Heart right ventricle (tissue), 16 donors: ENCODE measurements around the gene CREBRF. TPM values are rescaled to one million over a fixed set of nuclear protein-coding genes. Genes with fewer than 3 reads are reported as not detected.

ENCODE experiments used
- ATAC-seq, 8 donors: fragments of 200-7000 bp; cut with Tn5 transposase; one replicate each; pipeline ENCODE4 v1.9.1; 2020; ENCODE audit warnings: mild to moderate bottlenecking in 8 of 8, moderate library complexity in 8 of 8, moderate number of reproducible peaks in 1 of 8
- DNase-seq, 2 donors: peaks; one replicate each; pipeline ENCODE4 v3.0.0-alpha.2; 2020
- H3K27ac ChIP-seq, 10 donors: fragments of 200-600 bp; sonication (generic) in 2 of 10; one replicate each; pipeline versions ENCODE4 v1.5.0 to v1.8.0; 2020 to 2022; ENCODE audit warnings: mild to moderate bottlenecking in 3 of 10
- H3K27me3 ChIP-seq, 7 donors: fragments of 200-600 bp; one replicate each; pipeline ENCODE4 v1.8.0; 2021 to 2022; ENCODE audit warnings: mild to moderate bottlenecking in 2 of 7
- H3K36me3 ChIP-seq, 9 donors: fragments of 200-600 bp; sonication (generic) in 1 of 9; one replicate each; pipeline versions ENCODE4 v1.5.0 to v1.8.0; 2020 to 2022; ENCODE audit warnings: mild to moderate bottlenecking in 2 of 9
- H3K4me1 ChIP-seq, 9 donors: fragments of 200-600 bp; sonication (generic) in 1 of 9; one replicate each; pipeline versions ENCODE4 v1.5.0 to v1.8.0; 2020 to 2022; ENCODE audit warnings: mild to moderate bottlenecking in 4 of 9
- H3K4me3 ChIP-seq, 10 donors: fragments of 200-600 bp; sonication (generic) in 2 of 10; one replicate each; pipeline versions ENCODE4 v1.5.0 to v1.8.0; 2020 to 2022; ENCODE audit warnings: mild to moderate bottlenecking in 7 of 10, moderate library complexity in 2 of 10
- H3K9me3 ChIP-seq, 11 donors: fragments of 200-600 bp in 10 of 11; sonication (generic) in 2 of 11; one replicate each; pipeline versions ENCODE4 v1.5.0 to v1.8.0; 2013 to 2022; ENCODE audit warnings: mild to moderate bottlenecking in 2 of 11, control low read depth in 1 of 11, moderate library complexity in 1 of 11
- WGBS, 2 donors: extraction: QIAGEN DNeasy Blood & Tissue Kit; methylation state at CpG; one replicate each; pipeline ENCODE4 v1.1.7; 2013; ENCODE audit warnings: inconsistent platforms in 1 of 2; 5-methylcytosine and 5-hydroxymethylcytosine counted together
- intact Hi-C, 10 donors: fragments of 100-400 bp; cut with DNase I; formaldehyde crosslinking; loops; one replicate each; pipeline versions ENCODE4 v1.11.1 to v1.14.2; 2022
- polyA plus RNA-seq, 2 donors: library from polyadenylated mRNA; stranded (reverse); fragments of 200-250 nt; gene quantifications; one replicate each; pipeline ENCODE4 v1.2.3, GENCODE V29; 2013
- total RNA-seq, 10 donors: library from RNA; stranded (reverse); fragmentation: NEBNext Ultra II Directional in 3 of 10; extraction: Animal tissue kit (Norgen Biotek cat#: 25700) in 3 of 10; gene quantifications; one replicate each; pipeline versions ENCODE4 v1.2.1 to v1.2.4, GENCODE V29; 2021 to 2023
- TF ChIP-seq, protein P1 (sequence below), 9 donors: fragments of 200-600 bp; sonication (generic) in 2 of 9; IDR thresholded peaks; one replicate each; pipeline versions ENCODE4 v1.5.0 to v1.8.0; 2021 to 2022; ENCODE audit warnings: antibody characterized with exemption in 9 of 9, mild to moderate bottlenecking in 5 of 9, moderate library complexity in 1 of 9
- donor health status: Arrhythmogenic right ventricular cardiomyopathy.
- donor health status: ischemic (EF 13 %, LVEDD 7.1; RV severe dilation, severe dysfunction).
- donor health status: healthy with polysubstance abuse.
- donor health status: DM: no; HTN: yes; CAD: no.
- donor health status: DM: no; HTN: no; CAD: no.
- donor health status: ischemic (EF 25% LVEDD 6.9; RV normal size, moderate dysfunction).
- donor health status: ischemic (EF 25% LVEDD 5.7; RV mildly dilated, moderate dysfunction).
- donor health status: healthy.
- donor health status: DM: yes; HTN: yes; CAD: no.
- donor health status: Ischemic cardiomyopathy.
- donor health status: ischemic (EF 35%, LVEDD 5.7; RV mildly dilated, moderate dysfunction).
- donor health status: nonischemic (EF 11% LVEDD 7.7; RV severe dilation, severe dysfunction).
- donor health status: DM: yes; HTN: yes; CAD: no.
- donor health status: PGD.
- donor health status: ischemic (EF 29% LVEDD 5.4; RV normal size, mild dysfunction).
- donor health status: nonischemic (EF 23%, LVEDD 6.1; RV moderate dilation, normal function).

CREBRF gene
- total and polyA plus RNA-seq, 12 donors: 1.5 to 31.1 (median 27.7) TPM

GRCh38 chr5:173161148-173161547, 105.0 kb downstream of the CREBRF start:
- peaks cover 0 to 88% (median 41%) of the 10 kb centered on the region in 9 donors for H3K36me3 ChIP-seq
- no peak overlapping the region for H3K27ac ChIP-seq
- TF ChIP-seq, protein P1, sequence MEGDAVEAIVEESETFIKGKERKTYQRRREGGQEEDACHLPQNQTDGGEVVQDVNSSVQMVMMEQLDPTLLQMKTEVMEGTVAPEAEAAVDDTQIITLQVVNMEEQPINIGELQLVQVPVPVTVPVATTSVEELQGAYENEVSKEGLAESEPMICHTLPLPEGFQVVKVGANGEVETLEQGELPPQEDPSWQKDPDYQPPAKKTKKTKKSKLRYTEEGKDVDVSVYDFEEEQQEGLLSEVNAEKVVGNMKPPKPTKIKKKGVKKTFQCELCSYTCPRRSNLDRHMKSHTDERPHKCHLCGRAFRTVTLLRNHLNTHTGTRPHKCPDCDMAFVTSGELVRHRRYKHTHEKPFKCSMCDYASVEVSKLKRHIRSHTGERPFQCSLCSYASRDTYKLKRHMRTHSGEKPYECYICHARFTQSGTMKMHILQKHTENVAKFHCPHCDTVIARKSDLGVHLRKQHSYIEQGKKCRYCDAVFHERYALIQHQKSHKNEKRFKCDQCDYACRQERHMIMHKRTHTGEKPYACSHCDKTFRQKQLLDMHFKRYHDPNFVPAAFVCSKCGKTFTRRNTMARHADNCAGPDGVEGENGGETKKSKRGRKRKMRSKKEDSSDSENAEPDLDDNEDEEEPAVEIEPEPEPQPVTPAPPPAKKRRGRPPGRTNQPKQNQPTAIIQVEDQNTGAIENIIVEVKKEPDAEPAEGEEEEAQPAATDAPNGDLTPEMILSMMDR (IDR thresholded peaks at IDR 0.05): no peak
- peaks cover 0 to 36% (median 14%) of the 10 kb centered on the region in 9 donors for H3K4me1 ChIP-seq
- intact Hi-C loops: loop anchor here in 3 of 10 donors (5.0 to 10.0 kb wide), 3 partner anchors 74 to 124 kb away; partner anchors contain the start of gene NKX2-5 (in 1 of the 3)
- 88 to 94% methylated on average over 5 of the region's 5 CpGs for WGBS, 2 donors
- H3K27me3 ChIP-seq: no peaks in the 10 kb centered on the region
- DNase-seq (no peak), ATAC-seq (no peak)
- no peaks in the 10 kb centered on the region for H3K9me3 ChIP-seq
- H3K4me3 ChIP-seq: no peak overlapping the region

DNA sequence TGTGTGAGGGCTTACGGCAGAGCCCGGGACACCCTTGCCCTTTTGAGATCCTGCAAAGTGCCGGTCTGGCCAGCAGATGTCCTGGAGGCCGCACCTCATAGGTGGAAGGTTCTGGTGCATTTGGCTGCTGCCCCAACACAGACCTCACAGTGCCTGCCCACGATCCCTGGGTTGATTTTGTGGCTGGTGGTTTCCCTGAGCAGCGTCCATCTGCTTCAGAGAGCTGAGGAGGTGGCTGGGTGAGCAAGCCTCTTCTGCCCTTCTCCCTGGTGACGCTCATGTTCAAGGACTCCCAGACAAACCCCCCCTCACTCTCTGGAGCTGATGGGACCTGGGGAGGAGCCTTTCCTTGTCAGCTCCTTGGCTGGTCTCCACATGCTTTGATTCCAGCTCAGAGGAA, 107.1 kb downstream of the CREBRF start:
- intact Hi-C loops: loop anchor here in 4 of 10 donors (2.0 to 10.0 kb wide), 4 partner anchors 72 to 122 kb away; partner anchors contain the start of gene NKX2-5 (in 1 of the 4)
- peak; percentile 8 to 34 for DNase-seq
- Histone ChIP-seq H3K4me3 (no peak overlapping the region), H3K4me1 (peaks cover 0 to 46% (median 15%) of the 10 kb centered on the region in 9 donors), H3K36me3 (peaks cover 0 to 67% (median 34%) of the 10 kb centered on the region in 9 donors), H3K9me3 (no peaks in the 10 kb centered on the region), H3K27ac (peak overlapping the region in 8 of 10 donors; percentile 20 to 84 (median 64)), H3K27me3 (no peaks in the 10 kb centered on the region)
- 44 to 52% methylated on average over 7 of the region's 7 CpGs for WGBS, 2 donors
- TF ChIP-seq, protein P1 (IDR thresholded peaks at IDR 0.05): peak in 4 of 9 donors; percentile 6 to 29 (median 20)
- peak in 6 of 8 donors; percentile 28 to 69 (median 57) for ATAC-seq

DNA sequence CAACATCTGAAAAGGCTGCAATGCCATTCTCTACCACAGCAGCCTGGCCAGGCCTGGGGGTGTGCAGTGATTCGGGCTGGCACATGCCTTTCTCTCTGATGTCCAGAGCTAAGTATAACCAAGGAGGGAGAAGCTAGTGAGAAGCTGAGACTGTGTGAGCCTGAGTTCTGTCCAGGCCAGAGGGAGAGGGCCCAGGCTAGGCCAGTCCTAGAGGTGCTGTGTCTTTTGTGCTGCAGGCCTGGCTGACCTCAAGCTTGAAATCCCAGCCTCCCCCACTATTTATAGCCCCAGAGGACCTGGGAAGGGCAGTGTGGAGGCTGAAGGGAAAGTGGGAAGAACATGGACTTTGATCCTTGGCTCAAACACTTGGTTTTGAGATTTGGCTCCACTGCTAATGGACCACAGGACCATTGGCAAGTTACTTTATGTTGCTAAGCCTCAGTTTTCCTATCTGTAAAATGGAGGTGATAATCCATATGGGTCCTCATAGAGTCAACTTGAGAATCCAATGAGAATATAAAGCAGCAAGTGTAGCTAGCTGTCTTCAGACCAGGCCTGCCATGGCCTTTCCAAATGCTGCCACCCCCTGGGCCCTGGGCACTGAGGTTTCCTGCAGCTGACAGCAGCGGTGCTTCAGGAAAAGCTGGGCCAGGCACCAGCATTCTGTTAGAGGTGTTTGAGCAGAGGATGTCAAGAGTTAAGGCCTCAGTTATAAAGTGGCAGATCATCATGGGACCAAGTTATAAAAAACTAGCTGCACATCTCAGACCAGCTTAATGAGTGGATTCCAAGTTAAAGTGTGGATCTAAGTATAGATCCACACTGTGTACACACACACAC, 109.2 kb downstream of the CREBRF start:
- Histone ChIP-seq H3K36me3 (peaks cover 0 to 46% (median 19%) of the 10 kb centered on the region in 9 donors), H3K9me3 (no peaks in the 10 kb centered on the region), H3K27ac (peak overlapping the region; percentile 26 to 84 (median 72)), H3K27me3 (no peaks in the 10 kb centered on the region), H3K4me3 (no peak overlapping the region), H3K4me1 (peaks cover 0 to 56% (median 21%) of the 10 kb centered on the region in 9 donors)
- ATAC-seq (peak; percentile 76 to 92 (median 84)), DNase-seq (peak; percentile 23 to 31)
- WGBS, 2 donors: 43 to 58% methylated on average over 2 of the region's 2 CpGs
- intact Hi-C loops: loop anchor here in 9 of 10 donors (2.0 to 10.0 kb wide), 8 partner anchors 37 to 119 kb away; partner anchors contain the start of gene NKX2-5 (in 1 of the 9)
- TF ChIP-seq, protein P1 (IDR thresholded peaks at IDR 0.05): peak in 2 of 9 donors; percentile 21 to 41

- H3K36me3 ChIP-seq: no peaks in the 10 kb centered on the region
- 81 to 88% methylated on average over 8 of the region's 8 CpGs for WGBS, 2 donors
- H3K4me3 ChIP-seq: no peak overlapping the region
- H3K27ac ChIP-seq: no peak overlapping the region
- no peaks in the 10 kb centered on the region for H3K27me3 ChIP-seq
- intact Hi-C loops: no loop called here
- H3K4me1 ChIP-seq: peaks cover 0 to 13% (median 0%) of the 10 kb centered on the region in 9 donors
- H3K9me3 ChIP-seq: no peaks in the 10 kb centered on the region
- ATAC-seq (no peak), DNase-seq (no peak)
- TF ChIP-seq, protein P1 (IDR thresholded peaks at IDR 0.05): no peak
Measured at GRCh38 chr5:173172166-173172565, 116.0 kb downstream of the CREBRF start.
